ENCODE measurements around the gene ELMO2.
A peak's percentile ranks its signal among the peaks of the same experiment; 100 is the strongest.

ELMO2 gene

GRCh38 chr20:46406200-46406985 lies at the start of gene ELMO2:
Gene ELMO2, minus strand, starts transcription at chr20:46406615. Its CDS starts 12,133 bp downstream, at chr20:46394482.
- peaks cover 9% of the 10 kb centered on the region for H3K36me3 Mint-ChIP-seq (ENCODE audit: low read depth)
- no peaks in the 10 kb centered on the region for H3K9me3 Mint-ChIP-seq
- H3K4me1 Mint-ChIP-seq (ENCODE audit: low read depth), result peaks cover 60% of the 10 kb centered on the region
- no peaks in the 10 kb centered on the region for H3K27me3 Mint-ChIP-seq (ENCODE audit: low read depth)
- peak within 1 kb of the TSS; percentile 97 for H3K4me3 Mint-ChIP-seq
- peak within 1 kb of the TSS; percentile 92 for H3K27ac Mint-ChIP-seq

- H3K4me3 Mint-ChIP-seq, result no peak overlapping the region
- peaks cover 21% of the 10 kb centered on the region for H3K27me3 Mint-ChIP-seq (ENCODE audit: low read depth)
- no peaks in the 10 kb centered on the region for H3K4me1 Mint-ChIP-seq (ENCODE audit: low read depth)
- peaks cover 30% of the 10 kb centered on the region for H3K9me3 Mint-ChIP-seq
- no peak overlapping the region for H3K27ac Mint-ChIP-seq
- H3K36me3 Mint-ChIP-seq (ENCODE audit: low read depth), result peaks cover 5% of the 10 kb centered on the region
Measured at GRCh38 chr20:46455729-46456128, 49.3 kb upstream of the ELMO2 start.

GRCh38 chr20:46446851-46447250 lies 40.4 kb upstream of the ELMO2 start:
- H3K4me1 Mint-ChIP-seq (ENCODE audit: low read depth), result no peaks in the 10 kb centered on the region
- H3K27ac Mint-ChIP-seq, result no peak overlapping the region
- no peaks in the 10 kb centered on the region for H3K36me3 Mint-ChIP-seq (ENCODE audit: low read depth)

GRCh38 chr20:46439837-46440236 lies 33.4 kb upstream of the ELMO2 start:
- Mint-ChIP-seq H3K27me3 (ENCODE audit: low read depth) (peaks cover 28% of the 10 kb centered on the region), H3K27ac (no peak overlapping the region), H3K9me3 (peaks cover 4% of the 10 kb centered on the region), H3K36me3 (ENCODE audit: low read depth) (no peaks in the 10 kb centered on the region), H3K4me3 (no peak overlapping the region), H3K4me1 (ENCODE audit: low read depth) (no peaks in the 10 kb centered on the region)

More at GRCh38 chr20:46446851-46447250, 40.4 kb upstream of the ELMO2 start:
- Mint-ChIP-seq H3K9me3 (peaks cover 4% of the 10 kb centered on the region), H3K4me3 (no peak overlapping the region), H3K27me3 (ENCODE audit: low read depth) (peaks cover 20% of the 10 kb centered on the region)

GRCh38 chr20:46438156-46438750 lies 31.8 kb upstream of the ELMO2 start:
- Mint-ChIP-seq H3K9me3 (no peaks in the 10 kb centered on the region), H3K4me1 (ENCODE audit: low read depth) (no peaks in the 10 kb centered on the region), H3K36me3 (ENCODE audit: low read depth) (no peaks in the 10 kb centered on the region), H3K4me3 (no peak overlapping the region), H3K27me3 (ENCODE audit: low read depth) (peaks cover 21% of the 10 kb centered on the region), H3K27ac (no peak overlapping the region)

GRCh38 chr20:46435146-46435545 lies 28.7 kb upstream of the ELMO2 start:
- no peaks in the 10 kb centered on the region for H3K9me3 Mint-ChIP-seq
- H3K4me1 Mint-ChIP-seq (ENCODE audit: low read depth), result no peaks in the 10 kb centered on the region
- no peak overlapping the region for H3K27ac Mint-ChIP-seq
- H3K4me3 Mint-ChIP-seq, result no peak overlapping the region
- H3K36me3 Mint-ChIP-seq (ENCODE audit: low read depth), result no peaks in the 10 kb centered on the region
- peaks cover 19% of the 10 kb centered on the region for H3K27me3 Mint-ChIP-seq (ENCODE audit: low read depth)

- no peaks in the 10 kb centered on the region for H3K4me1 Mint-ChIP-seq (ENCODE audit: low read depth)
- H3K9me3 Mint-ChIP-seq, result no peaks in the 10 kb centered on the region
- H3K27ac Mint-ChIP-seq, result no peak overlapping the region
- peaks cover 15% of the 10 kb centered on the region for H3K27me3 Mint-ChIP-seq (ENCODE audit: low read depth)
- no peak overlapping the region for H3K4me3 Mint-ChIP-seq
- H3K36me3 Mint-ChIP-seq (ENCODE audit: low read depth), result no peaks in the 10 kb centered on the region
Measured at GRCh38 chr20:46434597-46434996, 28.2 kb upstream of the ELMO2 start.

- Mint-ChIP-seq H3K27me3 (ENCODE audit: low read depth) (peaks cover 17% of the 10 kb centered on the region), H3K4me3 (no peak overlapping the region), H3K4me1 (ENCODE audit: low read depth) (no peaks in the 10 kb centered on the region), H3K9me3 (no peaks in the 10 kb centered on the region), H3K27ac (no peak overlapping the region), H3K36me3 (ENCODE audit: low read depth) (no peaks in the 10 kb centered on the region)
Measured at GRCh38 chr20:46433051-46433450, 26.6 kb upstream of the ELMO2 start.

- Mint-ChIP-seq H3K27me3 (ENCODE audit: low read depth) (peaks cover 36% of the 10 kb centered on the region), H3K4me3 (no peak overlapping the region), H3K36me3 (ENCODE audit: low read depth) (no peaks in the 10 kb centered on the region), H3K4me1 (ENCODE audit: low read depth) (no peaks in the 10 kb centered on the region), H3K9me3 (no peaks in the 10 kb centered on the region), H3K27ac (no peak overlapping the region)
Measured at GRCh38 chr20:46430921-46431712, 24.7 kb upstream of the ELMO2 start.

GRCh38 chr20:46427384-46427783 lies 21.0 kb upstream of the ELMO2 start:
- Mint-ChIP-seq H3K4me3 (no peak overlapping the region), H3K27ac (no peak overlapping the region), H3K27me3 (ENCODE audit: low read depth) (peaks cover 52% of the 10 kb centered on the region), H3K9me3 (no peaks in the 10 kb centered on the region), H3K36me3 (ENCODE audit: low read depth) (no peaks in the 10 kb centered on the region), H3K4me1 (ENCODE audit: low read depth) (no peaks in the 10 kb centered on the region)

GRCh38 chr20:46423882-46424482 lies 17.6 kb upstream of the ELMO2 start:
- Mint-ChIP-seq H3K9me3 (no peaks in the 10 kb centered on the region), H3K27ac (no peak overlapping the region), H3K27me3 (ENCODE audit: low read depth) (peaks cover 56% of the 10 kb centered on the region), H3K4me3 (no peak overlapping the region), H3K36me3 (ENCODE audit: low read depth) (no peaks in the 10 kb centered on the region), H3K4me1 (ENCODE audit: low read depth) (no peaks in the 10 kb centered on the region)

- no peaks in the 10 kb centered on the region for H3K9me3 Mint-ChIP-seq
- H3K4me3 Mint-ChIP-seq, result no peak overlapping the region
- H3K27me3 Mint-ChIP-seq (ENCODE audit: low read depth), result peaks cover 60% of the 10 kb centered on the region
- H3K36me3 Mint-ChIP-seq (ENCODE audit: low read depth), result no peaks in the 10 kb centered on the region
- H3K27ac Mint-ChIP-seq, result no peak overlapping the region
- no peaks in the 10 kb centered on the region for H3K4me1 Mint-ChIP-seq (ENCODE audit: low read depth)
Measured at GRCh38 chr20:46423342-46423741, 16.9 kb upstream of the ELMO2 start.

GRCh38 chr20:46420878-46421277 lies 14.5 kb upstream of the ELMO2 start:
- Mint-ChIP-seq H3K9me3 (no peaks in the 10 kb centered on the region), H3K27ac (no peak overlapping the region), H3K4me3 (no peak overlapping the region), H3K27me3 (ENCODE audit: low read depth) (peaks cover 51% of the 10 kb centered on the region), H3K4me1 (ENCODE audit: low read depth) (no peaks in the 10 kb centered on the region), H3K36me3 (ENCODE audit: low read depth) (no peaks in the 10 kb centered on the region)

GRCh38 chr20:46419882-46420281 lies 13.5 kb upstream of the ELMO2 start:
- Mint-ChIP-seq H3K36me3 (ENCODE audit: low read depth) (no peaks in the 10 kb centered on the region), H3K4me1 (ENCODE audit: low read depth) (no peaks in the 10 kb centered on the region), H3K4me3 (no peak overlapping the region), H3K27ac (no peak overlapping the region), H3K27me3 (ENCODE audit: low read depth) (peaks cover 53% of the 10 kb centered on the region), H3K9me3 (no peaks in the 10 kb centered on the region)

Data from T-helper 1 cell treated with Interleukin-12 subunit alpha and Interleukin-12 subunit beta and Interleukin-4 antibody, amounts not matched to agents 30 μg/mL and 1 μg/mL, for 36 hours (primary cell).